PC-3 (cell line): ENCODE measurements around the gene SPEF2. TPM values are rescaled to one million over a fixed set of nuclear protein-coding genes. Genes with fewer than 3 reads are reported as not detected.

Experiments
- ATAC-seq: fragments of 200-7000 bp; cut with Tn5 transposase; 2 replicates; pipeline ENCODE4 v1.9.1; 2020; ENCODE audit warnings: mild to moderate bottlenecking, moderate library complexity
- BruUV-seq: library from RNA; stranded (reverse); fragments of 400-500 nt; replicated peaks from 2 replicates; lab custom pipeline; 2021; lab: Mats Ljungman, UMichigan
- CTCF ChIA-PET: fragments of 300-600 bp; sonication (Branson Sonifier 250); formaldehyde crosslinking; loops from one replicate; lab custom pipeline; 2022; ENCODE audit warnings: antibody characterized with exemption; lab: Charles Lee
- POLR2A ChIA-PET: fragments of 300-600 bp; sonication (Branson Sonifier 250); formaldehyde crosslinking; loops from one replicate; lab custom pipeline; 2022; ENCODE audit warnings: antibody characterized with exemption; ENCODE audit not compliant: unreplicated experiment; lab: Charles Lee
- DNase-seq: peaks from one replicate; pipeline ENCODE4 v3.0.0-alpha.2; 2015
- H2AFZ ChIP-seq: fragments of 300-600 bp; sonication (generic); 2 replicates; pipeline ENCODE4 v1.6.0; 2016; ENCODE audit warnings: antibody characterized with exemption, low read length
- H3F3A ChIP-seq: fragments of 300-600 bp; sonication (generic); one replicate; pipeline ENCODE4 v1.6.0; 2017; ENCODE audit warnings: antibody characterized with exemption, low read length, control low read depth, mild to moderate bottlenecking; ENCODE audit not compliant: unreplicated experiment
- H3K27ac ChIP-seq: fragments of 300-600 bp; sonication (generic); 2 replicates; pipeline ENCODE4 v1.5.1; 2016; ENCODE audit warnings: mild to moderate bottlenecking, low read length
- H3K27me3 ChIP-seq: fragments of 300-600 bp; sonication (generic); 2 replicates; pipeline ENCODE4 v1.6.1; 2016; ENCODE audit warnings: low read length, mixed read lengths
- H3K36me3 ChIP-seq: fragments of 300-600 bp; sonication (generic); 2 replicates; pipeline ENCODE4 v1.6.1; 2016; ENCODE audit warnings: low read depth, mixed run types, low read length, mixed read lengths
- H3K4me1 ChIP-seq: fragments of 300-600 bp; sonication (generic); 2 replicates; pipeline ENCODE4 v1.5.1; 2016; ENCODE audit warnings: low read length; ENCODE audit not compliant: insufficient read depth
- H3K4me2 ChIP-seq: fragments of 300-600 bp; sonication (generic); 2 replicates; pipeline ENCODE4 v1.6.0; 2016; ENCODE audit warnings: low read length
- H3K4me3 ChIP-seq: fragments of 300-600 bp; sonication (generic); 2 replicates; pipeline ENCODE4 v1.5.1; 2016; ENCODE audit warnings: mild to moderate bottlenecking, low read length, mixed read lengths
- H3K79me2 ChIP-seq: fragments of 300-600 bp; sonication (generic); 2 replicates; pipeline ENCODE4 v1.6.1; 2017; ENCODE audit warnings: low read length, mixed read lengths
- H3K9ac ChIP-seq: fragments of 300-600 bp; sonication (generic); 2 replicates; pipeline ENCODE4 v1.6.0; 2016; ENCODE audit warnings: mild to moderate bottlenecking, low read length
- H3K9me2 ChIP-seq: fragments of 300-600 bp; sonication (generic); replicated peaks from 2 replicates; pipeline ENCODE4 v1.6.1; 2016; ENCODE audit warnings: mixed run types, low read length, mixed read lengths
- H3K9me3 ChIP-seq: fragments of 300-600 bp; sonication (generic); 2 replicates; pipeline ENCODE4 v1.6.1; 2016; ENCODE audit warnings: low read length, mixed read lengths
- H4K20me1 ChIP-seq: fragments of 300-600 bp; sonication (generic); 2 replicates; pipeline ENCODE4 v1.6.1; 2016; ENCODE audit warnings: low read length, mixed read lengths
- CTCF ChIP-seq: fragments of 300-600 bp; sonication (generic); conservative IDR thresholded peaks from 2 replicates; pipeline ENCODE4 v1.5.1; 2017; ENCODE audit warnings: antibody characterized with exemption, low read depth, mild to moderate bottlenecking, low read length
- EZH2 ChIP-seq: fragments of 300-600 bp; sonication (generic); IDR thresholded peaks from one replicate; pipeline ENCODE4 v1.6.1; 2017; ENCODE audit warnings: antibody characterized with exemption, mild to moderate bottlenecking, low read length; ENCODE audit not compliant: unreplicated experiment
- EZH2phosphoT487 ChIP-seq: fragments of 300-600 bp; sonication (generic); IDR thresholded peaks from 2 replicates; pipeline ENCODE4 v1.6.1; 2018; ENCODE audit warnings: mild to moderate bottlenecking, antibody characterized with exemption, low read length, borderline replicate concordance
- intact Hi-C: fragments of 100-400 bp; cut with micrococcal nuclease; formaldehyde crosslinking; loops from 2 replicates; pipeline ENCODE4 v1.9.0; 2023
- total RNA-seq: library from RNA; depleted of rRNA; stranded (reverse); fragments of >200 nt; gene quantifications from 2 replicates; pipeline ENCODE4 v1.2.3, GENCODE V29; 2014

SPEF2 gene
- total RNA-seq, 1 experiment from 2014 or later = 2.3 TPM

GRCh38 chr5:35828082-35828598 is 210.5 kb downstream of the SPEF2 start:
- TF ChIP-seq EZH2phosphoT487 (no peak), CTCF (no peak), EZH2 (no peak)
- Histone ChIP-seq H3K9me3 (no peaks in the 10 kb centered on the region), H3K36me3 (no peaks in the 10 kb centered on the region), H4K20me1 (no peaks in the 10 kb centered on the region), H3K27me3 (no peaks in the 10 kb centered on the region), H3K4me2 (no peak overlapping the region), H2AFZ (no peak overlapping the region), H3K9me2 (no peaks in the 10 kb centered on the region), H3K9ac (no peak overlapping the region), H3K79me2 (no peaks in the 10 kb centered on the region), H3K4me3 (no peak overlapping the region), H3F3A (no peaks in the 10 kb centered on the region), H3K27ac (no peak overlapping the region), H3K4me1 (no peaks in the 10 kb centered on the region)
- intact Hi-C loops = no loop called here
- DNase-seq = no peak
- no peak for ATAC-seq
- ChIA-PET POLR2A (no interaction called here), CTCF (no interaction called here)
- BruUV-seq = no TSS peak

DNA sequence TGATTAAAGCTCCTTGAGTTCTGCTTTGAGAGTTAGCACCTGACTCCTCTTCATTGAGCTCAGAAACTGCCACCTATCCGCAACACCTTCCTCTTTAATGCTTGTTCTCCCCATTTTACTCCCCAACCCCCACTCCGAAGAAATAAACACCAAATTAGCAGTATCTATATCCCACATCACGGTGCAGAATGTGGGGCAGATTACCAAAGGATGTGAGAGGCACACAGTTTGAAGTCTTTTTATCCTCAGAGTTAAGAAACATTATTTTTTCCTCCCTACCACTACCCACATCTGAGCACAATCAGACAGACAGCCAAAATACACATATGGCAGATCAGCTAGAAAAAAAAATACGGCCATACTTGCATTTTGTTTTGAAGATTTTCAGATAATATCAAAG is 212.9 kb downstream of the SPEF2 start:
- no peak for TF ChIP-seq CTCF
- no peak for TF ChIP-seq EZH2phosphoT487
- TF ChIP-seq EZH2 = no peak
- no peaks in the 10 kb centered on the region for H3K36me3 ChIP-seq
- H3K9me3 ChIP-seq = no peaks in the 10 kb centered on the region
- H3K4me1 ChIP-seq = no peaks in the 10 kb centered on the region
- no peak overlapping the region for H3K4me2 ChIP-seq
- no peaks in the 10 kb centered on the region for H3F3A ChIP-seq
- no peak overlapping the region for H3K4me3 ChIP-seq
- no peak overlapping the region for H2AFZ ChIP-seq
- no peaks in the 10 kb centered on the region for H3K9me2 ChIP-seq
- DNase-seq (no peak), ATAC-seq (no peak)
- H3K79me2 ChIP-seq = no peaks in the 10 kb centered on the region
- no TSS peak for BruUV-seq
- H3K27me3 ChIP-seq = no peaks in the 10 kb centered on the region
- intact Hi-C loops = no loop called here
- H3K27ac ChIP-seq = no peak overlapping the region
- ChIA-PET CTCF (no interaction called here), POLR2A (interaction anchor here (0.6 to 0.7 kb wide), 2 partner anchors 413 to 550 kb away, joined by 3 to 4 read pairs; no protein-coding TSS in a partner anchor)
- H3K9ac ChIP-seq = no peak overlapping the region
- no peaks in the 10 kb centered on the region for H4K20me1 ChIP-seq

DNA sequence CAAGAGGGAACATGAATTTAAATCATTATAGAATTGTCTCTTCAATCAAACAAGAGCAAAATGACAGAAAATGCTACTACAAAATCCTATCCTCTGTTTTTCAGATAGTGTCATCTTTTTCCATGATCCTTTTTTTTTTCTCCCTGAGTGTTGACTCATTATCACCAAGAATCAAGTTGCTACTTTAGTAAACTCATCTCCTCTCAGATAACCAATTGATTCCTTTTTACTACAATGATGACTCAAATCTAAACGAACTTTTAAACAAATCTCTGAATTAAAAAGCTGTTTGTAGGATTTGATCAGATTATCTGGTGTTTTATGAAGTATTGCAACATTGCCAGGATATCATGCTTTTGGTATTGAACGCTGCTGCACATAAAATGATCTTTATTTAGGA is 215.1 kb downstream of the SPEF2 start:
- no peak overlapping the region for H3K9ac ChIP-seq
- H3K4me1 ChIP-seq = no peaks in the 10 kb centered on the region
- TF ChIP-seq CTCF (no peak), EZH2phosphoT487 (no peak), EZH2 (no peak)
- no peaks in the 10 kb centered on the region for H3F3A ChIP-seq
- no peaks in the 10 kb centered on the region for H3K36me3 ChIP-seq
- no peak overlapping the region for H2AFZ ChIP-seq
- ATAC-seq (no peak), DNase-seq (no peak)
- no peak overlapping the region for H3K4me2 ChIP-seq
- CTCF ChIA-PET = no interaction called here
- no peaks in the 10 kb centered on the region for H3K9me3 ChIP-seq
- H4K20me1 ChIP-seq = no peaks in the 10 kb centered on the region
- intact Hi-C loops = no loop called here
- POLR2A ChIA-PET = no interaction called here
- BruUV-seq = no TSS peak
- H3K79me2 ChIP-seq = no peaks in the 10 kb centered on the region
- H3K27ac ChIP-seq = no peak overlapping the region
- no peak overlapping the region for H3K4me3 ChIP-seq
- no peaks in the 10 kb centered on the region for H3K27me3 ChIP-seq
- H3K9me2 ChIP-seq = no peaks in the 10 kb centered on the region
